Heart left ventricle (tissue), 13 donors: ENCODE results near the gene XYLT1.

Experiments used
- POLR2A ChIP-seq, 2 donors: fragments of 450-650 bp; IDR thresholded peaks; one replicate each; pipeline ENCODE4 v1.6.1; 2017; ENCODE audit warnings: antibody characterized with exemption in 2 of 2, mild to moderate bottlenecking in 2 of 2, moderate library complexity in 2 of 2
- TF ChIP-seq, protein P1 (sequence below), 12 donors: fragments of 200-600 bp; sonication (generic) in 4 of 12; IDR thresholded peaks; one replicate each; pipeline versions ENCODE4 v1.5.0 to v1.8.0; 2018 to 2022; ENCODE audit warnings: antibody characterized with exemption in 12 of 12, mild to moderate bottlenecking in 5 of 12
- donor health status: ischemic (EF 13 %, LVEDD 7.1; RV severe dilation, severe dysfunction).
- donor health status: DM: no; HTN: yes; CAD: no.
- donor health status: DM: no; HTN: no; CAD: no.
- donor health status: ischemic (EF 25% LVEDD 6.9; RV normal size, moderate dysfunction).
- donor health status: ischemic (EF 25% LVEDD 5.7; RV mildly dilated, moderate dysfunction).
- donor health status: ischemic (EF 35%, LVEDD 5.7; RV mildly dilated, moderate dysfunction).
- donor health status: nonischemic (EF 11% LVEDD 7.7; RV severe dilation, severe dysfunction).
- donor health status: DM: yes; HTN: yes; CAD: no.
- donor health status: PGD.
- donor health status: ischemic (EF 29% LVEDD 5.4; RV normal size, mild dysfunction).
- donor health status: nonischemic (EF 23%, LVEDD 6.1; RV moderate dilation, normal function).

GRCh38 chr16:17343728-17344127 lies 127.0 kb downstream of the XYLT1 start:
- TF ChIP-seq, protein P1, sequence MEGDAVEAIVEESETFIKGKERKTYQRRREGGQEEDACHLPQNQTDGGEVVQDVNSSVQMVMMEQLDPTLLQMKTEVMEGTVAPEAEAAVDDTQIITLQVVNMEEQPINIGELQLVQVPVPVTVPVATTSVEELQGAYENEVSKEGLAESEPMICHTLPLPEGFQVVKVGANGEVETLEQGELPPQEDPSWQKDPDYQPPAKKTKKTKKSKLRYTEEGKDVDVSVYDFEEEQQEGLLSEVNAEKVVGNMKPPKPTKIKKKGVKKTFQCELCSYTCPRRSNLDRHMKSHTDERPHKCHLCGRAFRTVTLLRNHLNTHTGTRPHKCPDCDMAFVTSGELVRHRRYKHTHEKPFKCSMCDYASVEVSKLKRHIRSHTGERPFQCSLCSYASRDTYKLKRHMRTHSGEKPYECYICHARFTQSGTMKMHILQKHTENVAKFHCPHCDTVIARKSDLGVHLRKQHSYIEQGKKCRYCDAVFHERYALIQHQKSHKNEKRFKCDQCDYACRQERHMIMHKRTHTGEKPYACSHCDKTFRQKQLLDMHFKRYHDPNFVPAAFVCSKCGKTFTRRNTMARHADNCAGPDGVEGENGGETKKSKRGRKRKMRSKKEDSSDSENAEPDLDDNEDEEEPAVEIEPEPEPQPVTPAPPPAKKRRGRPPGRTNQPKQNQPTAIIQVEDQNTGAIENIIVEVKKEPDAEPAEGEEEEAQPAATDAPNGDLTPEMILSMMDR (IDR thresholded peaks at IDR 0.05): no peak
- no peak for TF ChIP-seq POLR2A (IDR thresholded peaks at IDR 0.05)
